ENCODE results near the gene HRH2.

DNA sequence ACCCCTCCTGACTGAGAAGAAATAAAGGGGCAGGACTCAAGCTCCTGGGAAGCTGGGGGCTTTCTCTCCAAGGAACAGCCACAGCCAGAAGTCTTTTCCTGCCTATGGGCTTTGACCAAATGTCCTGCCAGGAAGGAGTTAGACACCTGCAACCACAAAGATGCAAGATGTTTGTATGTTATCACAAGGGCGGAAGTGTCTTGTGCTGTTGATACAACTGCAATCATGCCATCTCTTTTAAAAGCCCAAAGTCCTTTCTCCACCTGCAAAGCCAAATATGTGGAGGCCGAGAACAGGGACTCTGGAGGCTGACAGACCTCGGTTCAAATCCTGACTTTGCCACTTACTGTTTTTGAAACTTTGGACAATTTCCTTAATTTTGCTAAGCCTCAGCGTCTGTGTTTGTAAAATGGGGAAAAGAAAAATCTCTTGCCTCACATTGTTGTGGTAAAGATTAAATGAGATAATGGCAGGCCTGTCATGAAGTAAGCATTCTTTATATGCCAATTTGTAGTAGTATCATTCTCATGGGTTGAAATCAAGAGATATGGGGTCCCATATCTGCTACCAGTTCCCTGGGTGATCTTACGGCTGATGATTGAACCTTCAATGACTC is 17.0 kb downstream of the HRH2 start:
- TF ChIP-seq, protein P1, sequence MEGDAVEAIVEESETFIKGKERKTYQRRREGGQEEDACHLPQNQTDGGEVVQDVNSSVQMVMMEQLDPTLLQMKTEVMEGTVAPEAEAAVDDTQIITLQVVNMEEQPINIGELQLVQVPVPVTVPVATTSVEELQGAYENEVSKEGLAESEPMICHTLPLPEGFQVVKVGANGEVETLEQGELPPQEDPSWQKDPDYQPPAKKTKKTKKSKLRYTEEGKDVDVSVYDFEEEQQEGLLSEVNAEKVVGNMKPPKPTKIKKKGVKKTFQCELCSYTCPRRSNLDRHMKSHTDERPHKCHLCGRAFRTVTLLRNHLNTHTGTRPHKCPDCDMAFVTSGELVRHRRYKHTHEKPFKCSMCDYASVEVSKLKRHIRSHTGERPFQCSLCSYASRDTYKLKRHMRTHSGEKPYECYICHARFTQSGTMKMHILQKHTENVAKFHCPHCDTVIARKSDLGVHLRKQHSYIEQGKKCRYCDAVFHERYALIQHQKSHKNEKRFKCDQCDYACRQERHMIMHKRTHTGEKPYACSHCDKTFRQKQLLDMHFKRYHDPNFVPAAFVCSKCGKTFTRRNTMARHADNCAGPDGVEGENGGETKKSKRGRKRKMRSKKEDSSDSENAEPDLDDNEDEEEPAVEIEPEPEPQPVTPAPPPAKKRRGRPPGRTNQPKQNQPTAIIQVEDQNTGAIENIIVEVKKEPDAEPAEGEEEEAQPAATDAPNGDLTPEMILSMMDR (IDR thresholded peaks at IDR 0.05) = no peak
- no peak for TF ChIP-seq POLR2A (IDR thresholded peaks at IDR 0.05)

Data from esophagus squamous epithelium (tissue), 4 donors.